H1 (cell line): Measurements from ENCODE around the gene RAMP2. TPM values are rescaled to one million over a fixed set of nuclear protein-coding genes. Genes with fewer than 3 reads are reported as not detected.

Experiments
- BACH1 ChIP-seq: IDR thresholded peaks from 2 replicates; pipeline ENCODE4 v1.6.1; 2012; ENCODE audit warnings: low read length, improper control_type of control experiment
- CBX8 ChIP-seq: fragments of 300-800, 300-1000 bp; sonication (generic); IDR thresholded peaks from 2 replicates; pipeline ENCODE4 v1.7.1; 2016; ENCODE audit warnings: low read depth, low read length, borderline replicate concordance
- PHF8 ChIP-seq: fragments of 200-600 bp; sonication (generic); conservative IDR thresholded peaks from 2 replicates; pipeline ENCODE4 v1.7.1; 2012; ENCODE audit warnings: low read depth, mild to moderate bottlenecking, inconsistent platforms, low read length, moderate library complexity
- POLR2AphosphoS5 ChIP-seq: IDR thresholded peaks from 2 replicates; pipeline ENCODE4 v1.6.1; 2011; ENCODE audit warnings: low read depth, low read length
- RFX5 ChIP-seq: IDR thresholded peaks from 2 replicates; pipeline ENCODE4 v1.6.1; 2011; ENCODE audit warnings: low read depth, low read length, improper control_type of control experiment, borderline replicate concordance
- SAP30 ChIP-seq: fragments of 300-600 bp; sonication (generic); IDR thresholded peaks from 2 replicates; pipeline ENCODE4 v1.7.1; 2012; ENCODE audit warnings: low read length, moderate library complexity, mild to moderate bottlenecking, inconsistent platforms; ENCODE audit not compliant: insufficient read depth, insufficient replicate concordance
- polyA plus RNA-seq, 7 experiments: library from polyadenylated mRNA; depleted of rRNA in 3 of 7; stranded (reverse) in 5 of 7; unstranded in 2 of 7; fragments of >200 nt in 5 of 7; fragments of 200-250 nt in 2 of 7; gene quantifications; 1 replicate in 5 of 7; 2 replicates in 1 of 7; 4 replicates in 1 of 7; pipeline versions ENCODE4 v1.2.1 to v1.2.3, GENCODE V29; 2011 to 2013; ENCODE audit warnings: missing spikeins in 2 of 7, mixed read lengths in 2 of 7
- total RNA-seq: library from RNA; stranded (reverse); fragmentation: NEBNext Ultra II Directional; extraction: Animal tissue kit (Norgen Biotek cat#: 25700); gene quantifications from 2 replicates; pipeline ENCODE4 v1.2.1, GENCODE V29; 2021

The RAMP2 gene
- total and polyA plus RNA-seq, 2 of the 8 experiments (the other 6 are each of a cell fraction or from before 2014, with no cell fraction given) = 13.4 to 41.7 TPM

- TF ChIP-seq BACH1 = no peak
- TF ChIP-seq PHF8 = peak; percentile 97
- no peak for TF ChIP-seq CBX8
- peak; percentile 97 for TF ChIP-seq POLR2AphosphoS5
- peak; percentile 28 for TF ChIP-seq SAP30
- no peak for TF ChIP-seq RFX5
Measured at GRCh38 chr17:42773290-42774035, 12.4 kb downstream of the RAMP2 start, which contains the start of gene VPS25 (continued).
